NCI-H2029 treated with DMSO at 0.1 percent for 48 hours (cell line): ENCODE measurements around the gene KIRREL3.

Source experiments
- DNase-seq: peaks from one replicate; lab custom pipeline; 2025; lab: John Stamatoyannopoulos, UW

Gene KIRREL3

GRCh38 chr11:126534141-126534805 is 466.3 kb downstream of the KIRREL3 start:
- DNase-seq, result no peak

GRCh38 chr11:126533560-126533959 is 467.0 kb downstream of the KIRREL3 start:
- DNase-seq, result no peak

- no peak for DNase-seq
Observed at GRCh38 chr11:126530416-126530815, 470.2 kb downstream of the KIRREL3 start.

GRCh38 chr11:126529037-126529436 is 471.5 kb downstream of the KIRREL3 start:
- no peak for DNase-seq

- no peak for DNase-seq
Observed at GRCh38 chr11:126528075-126528474, 472.5 kb downstream of the KIRREL3 start.

GRCh38 chr11:126527651-126528050 is 472.9 kb downstream of the KIRREL3 start:
- no peak for DNase-seq

- DNase-seq, result no peak
Observed at GRCh38 chr11:126526471-126526870, 474.1 kb downstream of the KIRREL3 start.

GRCh38 chr11:126525702-126526101 is 474.9 kb downstream of the KIRREL3 start:
- DNase-seq, result no peak

- DNase-seq, result no peak
Observed at GRCh38 chr11:126525216-126525615, 475.4 kb downstream of the KIRREL3 start.

GRCh38 chr11:126523441-126524205 is 476.9 kb downstream of the KIRREL3 start:
- no peak for DNase-seq

GRCh38 chr11:126522606-126523005 is 478.0 kb downstream of the KIRREL3 start:
- DNase-seq, result no peak

- no peak for DNase-seq
Observed at GRCh38 chr11:126522152-126522551, 478.4 kb downstream of the KIRREL3 start.

- no peak for DNase-seq
Observed at GRCh38 chr11:126521196-126521595, 479.4 kb downstream of the KIRREL3 start.

GRCh38 chr11:126519764-126520734 is 480.5 kb downstream of the KIRREL3 start:
- no peak for DNase-seq

- DNase-seq, result no peak
Observed at GRCh38 chr11:126518972-126519690, 481.4 kb downstream of the KIRREL3 start.

- no peak for DNase-seq
Observed at GRCh38 chr11:126518071-126518971, 482.2 kb downstream of the KIRREL3 start.

- no peak for DNase-seq
Observed at GRCh38 chr11:126515501-126515900, 485.1 kb downstream of the KIRREL3 start.

GRCh38 chr11:126514061-126514693 is 486.4 kb downstream of the KIRREL3 start:
- no peak for DNase-seq

- DNase-seq, result no peak
Observed at GRCh38 chr11:126512741-126513715, 487.5 kb downstream of the KIRREL3 start.
